HG03575 (cell line): ENCODE results near the gene COL5A2.

Experiments used
- ATAC-seq: cut with Tn5 transposase; IDR thresholded peaks from one replicate; pipeline ENCODE4 v1.9.1; 2021; ENCODE audit not compliant: unreplicated experiment, insufficient number of reproducible peaks, low FRiP score; ENCODE audit errors: extremely low read depth

COL5A2 gene

DNA sequence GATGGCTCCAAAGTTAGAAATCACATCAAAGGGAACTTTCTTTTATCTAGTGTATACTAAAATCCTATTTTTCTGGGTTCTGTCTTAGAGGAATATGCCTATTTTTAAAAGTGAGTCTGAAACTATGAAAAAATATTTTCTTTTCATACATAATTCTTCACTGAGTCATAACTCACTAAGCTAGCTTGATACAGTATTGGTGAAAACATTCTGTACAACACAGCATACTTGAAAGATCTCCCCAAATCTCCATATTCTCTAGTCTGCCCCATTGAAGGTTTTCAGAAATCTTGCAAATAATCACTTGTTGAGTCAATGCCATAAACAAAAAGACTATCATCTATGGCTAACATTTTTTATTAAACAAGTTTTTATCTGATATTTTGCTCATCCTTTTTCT lies 160.9 kb downstream of the COL5A2 start:
- ATAC-seq, result no peak

DNA sequence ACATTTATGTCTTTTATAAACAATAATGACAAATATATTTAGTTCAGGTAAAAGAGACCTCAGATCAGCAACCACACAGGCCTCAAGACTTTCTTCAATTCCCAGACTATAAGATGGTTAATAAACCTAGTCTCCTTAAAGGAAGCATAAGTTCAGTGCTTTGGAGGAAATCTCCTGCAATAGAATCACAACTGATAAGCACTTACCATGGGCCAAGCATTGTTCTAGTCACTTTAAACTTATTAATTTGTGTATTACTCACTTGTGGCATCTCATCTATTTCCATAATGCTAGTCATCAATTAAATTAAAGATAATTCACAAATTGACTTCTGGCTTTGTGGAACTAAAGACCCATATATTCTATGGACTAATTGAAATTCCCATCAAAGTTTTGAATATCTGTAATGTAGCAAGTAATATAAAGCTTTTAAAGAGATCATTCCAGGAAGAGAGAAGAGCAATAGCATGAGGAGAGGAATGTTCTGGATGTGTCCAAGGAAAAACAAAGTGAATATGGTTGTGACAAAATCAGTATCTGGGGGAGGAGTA lies 163.2 kb downstream of the COL5A2 start:
- ATAC-seq, result no peak

DNA sequence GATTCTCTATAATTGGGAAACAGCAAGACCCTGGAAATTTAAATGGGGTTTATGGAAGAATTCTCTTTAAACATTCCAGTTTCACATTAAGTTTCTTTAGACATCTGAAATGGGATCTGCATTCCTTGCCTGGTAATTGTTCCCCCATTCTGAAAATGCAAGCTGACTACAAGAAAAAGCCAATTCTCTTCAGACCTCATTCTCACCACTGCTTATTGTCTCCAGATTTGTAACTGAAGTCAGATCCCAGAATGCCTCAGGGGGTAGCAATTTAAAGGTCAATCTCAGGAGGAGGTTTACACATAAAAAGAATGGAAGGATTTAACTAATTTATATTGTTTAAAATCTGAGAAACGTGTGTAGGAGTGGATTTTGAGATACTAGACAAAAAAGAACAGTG lies 164.2 kb downstream of the COL5A2 start:
- ATAC-seq, result no peak

DNA sequence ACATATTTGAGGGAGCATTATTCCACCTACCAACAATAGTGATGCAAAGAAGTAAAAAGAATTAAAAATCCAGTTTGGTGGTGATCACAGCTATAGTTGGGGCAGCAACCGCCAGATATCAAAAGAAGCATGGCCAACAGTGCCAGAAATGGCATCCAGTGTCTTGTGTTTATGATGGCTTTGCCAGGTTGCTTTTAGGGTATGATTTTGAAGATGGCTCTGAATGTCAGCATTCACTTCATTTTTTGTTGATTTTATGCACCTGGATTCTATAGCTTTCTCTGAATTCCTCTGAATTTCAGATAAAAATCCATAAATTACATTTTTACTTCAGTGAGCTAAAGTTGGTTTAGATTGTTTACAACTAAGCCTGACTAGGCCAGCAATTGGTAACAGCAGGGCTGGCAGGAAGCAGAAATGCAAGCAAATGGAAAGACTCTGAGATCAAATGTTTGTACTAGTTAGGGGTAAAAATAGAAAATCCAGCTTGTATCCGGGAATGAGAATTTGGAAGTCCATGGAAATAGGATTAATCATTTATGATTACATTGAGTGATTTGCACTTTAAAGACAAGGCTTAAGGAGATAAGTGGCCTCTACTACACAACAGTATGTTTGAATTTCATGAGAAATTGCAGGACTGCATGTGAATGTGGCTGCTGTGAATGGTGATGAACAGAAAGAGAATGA lies 165.0 kb downstream of the COL5A2 start:
- ATAC-seq, result no peak

DNA sequence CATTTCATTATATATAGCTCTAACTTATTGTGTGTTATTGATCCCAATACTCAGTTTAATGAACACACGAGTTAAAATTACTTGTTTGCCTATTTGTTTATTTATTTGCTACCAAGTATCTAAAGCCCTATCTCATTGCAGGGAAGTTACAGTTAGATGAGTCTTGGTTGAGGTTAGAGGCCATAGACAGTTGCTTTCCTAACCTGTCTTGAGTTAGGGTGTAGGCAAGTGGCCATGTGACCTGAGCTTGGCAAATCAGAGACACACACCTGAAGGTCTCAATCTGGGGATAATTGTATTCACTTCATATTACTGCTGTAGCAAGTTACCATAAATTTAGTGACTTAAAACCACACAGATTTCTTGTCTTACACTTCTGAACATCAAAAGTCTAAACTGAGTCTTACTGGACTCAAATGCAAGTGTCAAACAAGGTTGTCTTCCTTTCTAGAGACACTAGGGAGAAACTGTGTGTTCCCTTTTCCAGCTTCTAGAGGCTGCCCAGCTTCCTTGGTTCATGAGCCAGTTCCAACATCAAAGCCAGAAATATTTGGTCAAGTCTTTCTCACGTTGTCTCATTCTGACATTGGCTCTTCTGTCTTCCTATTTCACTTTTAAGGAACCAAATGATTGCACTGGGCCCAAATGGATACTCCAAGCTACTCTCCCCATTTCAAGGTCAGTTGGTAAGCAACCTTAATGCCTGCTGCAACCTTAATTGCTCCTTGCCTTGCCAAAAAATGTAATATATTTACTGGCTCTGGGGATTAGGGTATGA lies 165.7 kb downstream of the COL5A2 start:
- ATAC-seq, result no peak

DNA sequence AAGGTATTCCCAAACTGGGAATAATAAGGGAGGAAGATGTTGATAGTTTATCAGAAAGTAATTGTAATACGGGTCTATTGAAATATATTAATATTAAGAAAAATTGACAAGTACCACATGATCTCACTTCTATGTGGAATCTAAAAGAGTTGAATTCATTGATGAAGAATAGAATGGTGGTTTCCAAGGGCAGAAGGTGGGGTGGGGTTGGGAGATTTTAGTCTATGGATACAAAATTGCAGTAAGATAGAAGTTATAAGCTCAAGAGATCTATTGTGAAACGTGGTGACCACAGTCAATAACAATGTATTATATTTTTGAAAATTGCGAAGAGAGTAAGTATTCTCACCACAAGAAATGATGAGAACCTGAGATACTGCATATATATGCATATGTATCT lies 166.5 kb downstream of the COL5A2 start:
- no peak for ATAC-seq

DNA sequence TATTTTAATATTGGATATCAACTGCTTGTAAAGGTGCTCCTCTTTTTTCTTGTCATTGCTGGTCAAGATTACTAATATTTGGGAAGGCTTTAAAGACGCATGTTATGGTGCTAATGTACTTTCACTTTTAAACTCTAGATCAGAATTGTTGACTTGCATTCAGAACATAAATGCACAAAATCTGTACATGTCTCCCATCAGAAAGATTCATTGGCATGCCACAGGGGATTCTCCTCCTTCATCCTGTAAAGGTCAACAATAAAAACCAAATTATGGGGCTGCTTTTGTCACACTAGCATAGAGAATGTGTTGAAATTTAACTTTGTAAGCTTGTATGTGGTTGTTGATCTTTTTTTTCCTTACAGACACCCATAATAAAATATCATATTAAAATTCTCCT lies 167.2 kb downstream of the COL5A2 start:
- ATAC-seq, result no peak

DNA sequence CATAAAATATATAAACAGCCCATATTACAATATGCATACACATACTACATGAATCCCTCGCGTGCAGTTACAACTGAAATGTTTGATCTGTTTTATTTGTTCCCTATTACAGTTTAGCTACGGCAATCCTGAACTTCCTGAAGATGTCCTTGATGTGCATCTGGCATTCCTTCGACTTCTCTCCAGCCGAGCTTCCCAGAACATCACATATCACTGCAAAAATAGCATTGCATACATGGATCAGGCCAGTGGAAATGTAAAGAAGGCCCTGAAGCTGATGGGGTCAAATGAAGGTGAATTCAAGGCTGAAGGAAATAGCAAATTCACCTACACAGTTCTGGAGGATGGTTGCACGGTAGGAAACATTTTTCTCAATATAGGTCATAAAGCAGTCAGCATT lies 169.0 kb downstream of the COL5A2 start:
- ATAC-seq, result no peak

DNA sequence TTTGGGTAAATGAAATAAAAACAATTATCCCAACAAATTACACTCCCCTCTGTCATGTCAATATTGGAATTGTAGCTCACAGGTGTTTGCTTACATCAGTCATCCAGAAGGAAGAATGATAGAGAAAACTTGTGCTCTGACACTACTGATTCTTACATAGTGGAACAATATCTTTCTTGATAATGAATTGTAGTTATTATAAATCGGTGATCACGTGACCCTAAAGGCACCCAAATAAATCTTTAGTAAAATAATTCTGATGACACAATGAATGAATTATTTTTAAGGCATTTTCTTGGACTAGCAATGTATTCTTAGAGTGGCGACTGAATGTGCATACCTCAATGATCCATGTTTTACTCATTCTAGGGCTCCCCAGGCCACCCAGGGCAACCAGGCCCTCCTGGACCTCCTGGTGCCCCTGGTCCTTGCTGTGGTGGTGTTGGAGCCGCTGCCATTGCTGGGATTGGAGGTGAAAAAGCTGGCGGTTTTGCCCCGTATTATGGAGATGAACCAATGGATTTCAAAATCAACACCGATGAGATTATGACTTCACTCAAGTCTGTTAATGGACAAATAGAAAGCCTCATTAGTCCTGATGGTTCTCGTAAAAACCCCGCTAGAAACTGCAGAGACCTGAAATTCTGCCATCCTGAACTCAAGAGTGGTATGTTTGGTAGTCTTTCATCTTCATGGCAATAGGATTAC lies 170.9 kb downstream of the COL5A2 start:
- ATAC-seq, result no peak

DNA sequence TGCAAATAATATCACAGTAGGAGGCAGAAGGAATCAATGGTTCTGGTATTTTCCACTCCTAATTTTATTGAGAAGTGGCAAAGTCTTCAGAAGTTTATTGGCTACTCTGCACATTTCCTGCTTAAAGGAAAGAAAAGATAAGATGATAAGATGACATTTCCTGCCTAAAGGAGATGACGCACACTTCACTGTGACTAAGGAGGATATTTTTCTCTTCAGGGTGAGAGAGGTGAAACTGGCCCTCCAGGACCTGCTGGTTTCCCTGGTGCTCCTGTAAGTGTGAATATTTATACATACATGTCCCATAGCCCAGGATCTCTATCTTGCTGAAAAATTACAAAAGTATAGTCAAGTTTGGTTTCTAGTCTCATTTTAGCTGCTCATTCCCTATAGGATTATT lies 177.5 kb downstream of the COL5A2 start:
- ATAC-seq, result no peak

DNA sequence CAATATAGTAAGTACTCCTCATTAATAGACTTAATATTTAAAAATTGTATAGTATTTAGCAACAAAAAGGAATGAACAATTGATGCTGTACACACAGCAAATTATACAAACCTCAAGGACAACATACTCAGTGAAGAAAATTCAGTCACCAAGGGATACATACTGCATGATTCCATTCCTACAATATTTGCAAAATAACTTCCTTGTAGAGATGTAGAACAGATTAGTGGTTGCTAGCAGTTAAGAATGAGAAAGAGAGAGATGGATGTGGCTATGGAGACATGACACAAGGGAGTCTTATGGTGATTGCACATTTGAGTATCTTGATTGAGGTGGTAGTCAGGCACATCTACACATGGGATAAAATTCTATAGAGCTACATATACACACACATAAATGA lies 179.3 kb downstream of the COL5A2 start:
- no peak for ATAC-seq

DNA sequence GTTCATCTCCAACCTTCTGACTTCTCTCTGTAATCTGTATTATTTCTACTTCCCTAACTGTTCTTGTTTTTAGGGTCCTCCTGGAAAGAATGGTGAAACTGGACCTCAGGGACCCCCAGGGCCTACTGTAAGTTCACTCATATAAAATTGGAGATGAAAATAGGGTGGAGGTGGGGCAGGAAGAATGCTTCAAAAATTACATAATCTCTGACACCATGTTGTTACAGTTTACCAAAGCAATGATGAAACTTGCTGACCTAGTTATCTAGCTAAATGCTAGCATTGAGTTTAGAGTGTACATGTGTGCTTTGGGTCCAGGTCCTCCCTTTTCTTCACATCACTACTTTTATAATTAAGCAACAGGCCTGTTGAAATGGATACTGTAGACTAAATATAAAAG lies 182.3 kb downstream of the COL5A2 start:
- no peak for ATAC-seq

DNA sequence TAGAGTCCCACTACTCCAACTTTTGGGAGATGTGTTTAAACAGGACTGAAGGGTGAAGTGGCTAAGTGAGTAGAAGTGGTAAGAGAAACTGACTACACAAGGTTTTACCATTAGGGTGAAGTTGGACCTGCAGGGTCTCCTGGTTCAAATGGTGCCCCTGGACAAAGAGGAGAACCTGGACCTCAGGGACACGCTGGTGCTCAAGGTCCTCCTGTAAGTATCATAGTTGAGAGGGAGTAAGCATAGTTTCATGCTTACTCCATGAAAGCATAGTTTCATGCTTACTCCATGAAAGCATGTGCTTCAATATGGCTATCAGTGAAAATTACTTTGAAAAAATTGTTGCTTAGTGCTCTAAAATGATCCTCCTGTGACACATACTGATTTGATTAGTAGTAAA lies 186.3 kb downstream of the COL5A2 start:
- ATAC-seq, result no peak

DNA sequence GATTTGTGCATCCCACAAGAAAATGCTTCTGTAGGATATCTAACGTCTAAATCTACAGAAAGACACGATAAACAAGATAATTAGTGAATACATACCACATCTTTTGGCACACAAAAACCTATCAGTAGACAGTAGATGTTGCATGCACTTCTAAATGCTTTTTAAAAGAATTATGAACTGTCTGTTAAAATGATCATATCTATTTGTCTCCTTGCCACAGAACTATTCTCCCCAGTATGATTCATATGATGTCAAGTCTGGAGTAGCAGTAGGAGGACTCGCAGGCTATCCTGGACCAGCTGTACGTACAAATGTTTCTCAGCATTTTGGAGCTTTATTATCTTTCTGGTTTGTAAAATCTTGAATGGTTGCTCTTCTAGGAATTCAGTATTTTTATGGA lies 192.7 kb downstream of the COL5A2 start:
- ATAC-seq, result no peak

DNA sequence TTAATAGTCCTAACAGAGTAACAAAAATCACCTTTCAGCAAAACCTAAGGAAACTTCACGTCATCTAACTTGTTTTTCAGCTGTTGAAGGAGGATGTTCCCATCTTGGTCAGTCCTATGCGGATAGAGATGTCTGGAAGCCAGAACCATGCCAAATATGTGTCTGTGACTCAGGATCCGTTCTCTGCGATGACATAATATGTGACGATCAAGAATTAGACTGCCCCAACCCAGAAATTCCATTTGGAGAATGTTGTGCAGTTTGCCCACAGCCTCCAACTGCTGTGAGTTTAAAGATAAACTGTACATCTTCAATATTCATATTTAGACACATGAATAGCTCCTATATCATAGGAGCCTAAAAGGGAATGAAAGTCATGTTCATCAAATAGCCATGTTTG lies 194.9 kb downstream of the COL5A2 start:
- no peak for ATAC-seq

DNA sequence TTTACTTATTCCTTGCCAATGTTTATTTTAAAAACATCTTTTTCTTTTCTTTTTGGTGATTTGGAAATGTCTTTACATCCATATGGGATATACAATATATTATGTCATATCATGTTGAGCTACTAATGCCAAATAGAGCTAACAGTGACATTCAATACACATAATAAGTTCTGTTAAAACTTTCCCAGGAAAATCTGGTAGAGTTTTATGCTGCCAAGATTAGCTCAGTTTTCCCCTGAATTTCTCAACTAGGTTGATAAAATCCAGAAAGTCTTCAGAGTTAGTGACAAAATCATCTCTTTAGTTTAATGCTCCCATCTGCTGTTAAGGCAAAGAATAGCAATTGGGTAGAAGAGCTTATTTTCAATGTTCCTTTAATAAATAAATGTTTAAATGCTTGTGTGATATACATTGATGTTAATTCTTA lies 195.5 kb downstream of the COL5A2 start:
- no peak for ATAC-seq

DNA sequence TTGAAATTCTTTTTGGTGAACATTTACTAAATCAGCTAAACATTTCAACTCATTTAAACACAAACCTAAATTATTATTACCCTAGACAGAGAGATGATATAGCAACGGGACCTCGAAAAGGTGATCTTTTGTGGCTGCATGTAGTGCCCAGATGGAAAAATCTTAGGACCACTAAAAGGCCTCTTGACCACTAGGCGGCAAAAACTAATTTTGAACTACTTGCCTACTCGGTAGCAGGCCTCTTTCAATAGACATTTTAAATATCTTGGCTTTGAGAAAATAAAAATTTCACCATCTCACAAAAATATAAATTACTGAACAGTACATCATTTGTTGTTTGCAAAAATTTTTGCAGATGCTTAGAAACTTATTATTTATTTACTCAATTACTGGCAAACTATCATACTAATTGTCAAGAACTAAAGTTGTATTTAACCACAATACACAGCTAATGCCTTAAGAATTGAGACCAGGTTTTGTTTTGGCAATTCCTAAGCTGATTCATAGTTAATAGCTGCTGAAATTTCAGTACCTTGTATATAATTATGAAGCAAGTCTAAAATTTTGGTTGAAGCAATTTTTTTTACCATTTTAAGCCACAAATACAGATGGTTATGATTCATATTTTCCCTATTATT lies 196.0 kb downstream of the COL5A2 start:
- ATAC-seq, result no peak
